Vagina (tissue), 2 donors: ENCODE data around the gene DNASE1L1.

Experiments used
- CTCF ChIP-seq, 3 experiments: fragments of 450-650 bp in 2 of 3; fragments of 200-600 bp in 1 of 3; sonication (generic) in 1 of 3; IDR thresholded peaks; one replicate each; pipeline ENCODE4 v1.5.1; 2017 to 2019; ENCODE audit warnings: antibody characterized with exemption in 3 of 3, mild to moderate bottlenecking in 2 of 3, moderate library complexity in 2 of 3
- POLR2A ChIP-seq, 2 donors: fragments of 450-650 bp; IDR thresholded peaks; one replicate each; pipeline ENCODE4 v1.6.1; 2017; ENCODE audit warnings: antibody characterized with exemption in 2 of 2, mild to moderate bottlenecking in 2 of 2, moderate library complexity in 2 of 2

DNA sequence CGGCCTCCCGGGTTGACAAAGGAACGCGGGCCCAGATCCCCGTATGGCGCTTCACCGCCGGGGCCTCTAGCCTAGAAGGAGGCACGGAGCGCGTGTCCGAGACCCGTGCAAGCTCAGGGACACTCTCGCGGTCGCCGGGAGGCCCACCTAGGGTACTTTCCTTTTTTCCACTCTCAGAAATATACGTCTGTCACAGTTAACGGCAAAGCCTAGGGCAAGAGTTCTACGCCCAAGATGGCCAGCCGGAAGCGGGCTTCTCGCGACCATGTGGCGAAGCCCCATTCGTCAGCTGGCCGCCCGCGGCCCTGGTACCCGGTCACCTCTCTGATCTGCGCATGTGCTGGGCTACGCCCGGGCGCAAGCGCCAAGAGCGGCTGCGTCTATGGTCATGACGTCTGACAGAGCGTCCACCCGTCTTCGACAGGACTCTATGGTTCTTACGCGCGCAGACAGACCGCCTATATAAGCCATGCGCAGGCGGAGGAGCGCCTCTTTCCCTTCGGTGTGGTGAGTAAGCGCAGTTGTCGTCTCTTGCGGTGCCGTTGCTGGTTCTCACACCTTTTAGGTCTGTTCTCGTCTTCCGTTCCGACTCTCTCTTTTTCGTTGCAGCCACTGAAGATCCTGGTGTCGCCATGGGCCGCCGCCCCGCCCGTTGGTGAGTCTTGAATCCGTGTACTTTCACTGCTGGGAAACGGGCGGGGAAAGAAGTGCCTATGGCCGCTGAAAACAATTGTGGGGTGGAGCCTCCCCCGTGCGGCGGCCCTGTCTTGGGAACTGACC is 11.0 kb downstream of the DNASE1L1 start, which contains the start of gene RPL10:
- peak in 1 of 2 donors; percentile 79 for TF ChIP-seq POLR2A (IDR thresholded peaks at IDR 0.05)
- no peak for TF ChIP-seq CTCF (IDR thresholded peaks at IDR 0.05)
